H9 (cell line): Measurements from ENCODE around the gene SH3PXD2B. TPM values are rescaled to one million over a fixed set of nuclear protein-coding genes. Genes with fewer than 3 reads are reported as not detected.
A peak's percentile ranks its signal among the peaks of the same experiment; 100 is the strongest.

Source experiments
- DNase-seq: peaks from one replicate; pipeline ENCODE4 v3.0.0-alpha.2; 2017
- H2AFZ ChIP-seq: one replicate; pipeline ENCODE4 v1.6.1; 2013; ENCODE audit warnings: mild to moderate bottlenecking, low read length, control low read depth, moderate library complexity
- H2AK5ac ChIP-seq: 2 replicates; pipeline ENCODE4 v1.6.1; 2013; ENCODE audit warnings: low read length, control low read depth, mixed read lengths; ENCODE audit not compliant: insufficient read length
- H2BK120ac ChIP-seq: one replicate; pipeline ENCODE4 v1.6.1; 2013; ENCODE audit warnings: low read depth, mild to moderate bottlenecking, low read length, control low read depth, inconsistent platforms; ENCODE audit not compliant: poor library complexity, severe bottlenecking
- H2BK12ac ChIP-seq: 2 replicates; pipeline ENCODE4 v1.6.1; 2013; ENCODE audit warnings: low read length, control low read depth, mixed read lengths, low read depth; ENCODE audit not compliant: insufficient read length
- H2BK15ac ChIP-seq: 2 replicates; pipeline ENCODE4 v1.6.1; 2013; ENCODE audit warnings: low read depth, low read length, control low read depth
- H2BK20ac ChIP-seq: one replicate; pipeline ENCODE4 v1.6.1; 2013; ENCODE audit warnings: low read depth, mild to moderate bottlenecking, low read length, control low read depth, inconsistent platforms; ENCODE audit not compliant: poor library complexity, severe bottlenecking
- H2BK5ac ChIP-seq: 2 replicates; pipeline ENCODE4 v1.6.1; 2013; ENCODE audit warnings: low read length, control low read depth, mixed read lengths; ENCODE audit not compliant: insufficient read length
- H3K14ac ChIP-seq: 2 replicates; pipeline ENCODE4 v1.6.1; 2013; ENCODE audit warnings: low read length, control low read depth; ENCODE audit not compliant: insufficient read depth
- H3K18ac ChIP-seq: 2 replicates; pipeline ENCODE4 v1.6.1; 2013; ENCODE audit warnings: low read depth, mild to moderate bottlenecking, mixed read lengths, low read length, control low read depth; ENCODE audit not compliant: insufficient read length
- H3K23ac ChIP-seq: 2 replicates; pipeline ENCODE4 v1.6.1; 2013; ENCODE audit warnings: low read length, control low read depth, mixed read lengths, low read depth; ENCODE audit not compliant: insufficient read length
- H3K23me2 ChIP-seq: 2 replicates; pipeline ENCODE4 v1.6.1; 2013; ENCODE audit warnings: low read depth, mild to moderate bottlenecking, mixed read lengths, low read length, control low read depth; ENCODE audit not compliant: insufficient read length, poor library complexity, severe bottlenecking
- H3K27ac ChIP-seq: 2 replicates; pipeline ENCODE4 v1.5.1; 2013; ENCODE audit warnings: low read length, control low read depth, mixed read lengths, low read depth; ENCODE audit not compliant: insufficient read length
- H3K27me3 ChIP-seq: 2 replicates; pipeline ENCODE4 v1.6.1; 2013; ENCODE audit warnings: low read length, control low read depth, inconsistent platforms; ENCODE audit not compliant: insufficient read depth
- H3K4ac ChIP-seq: 2 replicates; pipeline ENCODE4 v1.6.1; 2013; ENCODE audit warnings: low read depth, mild to moderate bottlenecking, control low read depth, inconsistent platforms, low read length, moderate library complexity
- H3K4me1 ChIP-seq: 2 replicates; pipeline ENCODE4 v1.6.1; 2013; ENCODE audit warnings: low read length, control low read depth, inconsistent platforms; ENCODE audit not compliant: insufficient read depth
- H3K4me2 ChIP-seq: 2 replicates; pipeline ENCODE4 v1.6.1; 2013; ENCODE audit warnings: low read length, control low read depth, mixed read lengths; ENCODE audit not compliant: insufficient read length, insufficient read depth
- H3K56ac ChIP-seq: 2 replicates; pipeline ENCODE4 v1.6.1; 2013; ENCODE audit warnings: low read depth, mild to moderate bottlenecking, mixed read lengths, low read length, control low read depth; ENCODE audit not compliant: insufficient read length
- H3K79me1 ChIP-seq: 2 replicates; pipeline ENCODE4 v1.6.1; 2013; ENCODE audit warnings: low read depth, mild to moderate bottlenecking, moderate library complexity, low read length, control low read depth, inconsistent platforms; ENCODE audit not compliant: insufficient read depth, poor library complexity, severe bottlenecking
- H3K79me2 ChIP-seq: 2 replicates; pipeline ENCODE4 v1.6.1; 2013; ENCODE audit warnings: low read length, control low read depth, inconsistent platforms; ENCODE audit not compliant: insufficient read depth
- H3K9ac ChIP-seq: 2 replicates; pipeline ENCODE4 v1.6.1; 2013; ENCODE audit warnings: low read length, control low read depth, mixed read lengths; ENCODE audit not compliant: insufficient read length; ENCODE audit errors: extremely low read depth
- H3K9me3 ChIP-seq: one replicate; pipeline ENCODE4 v1.6.1; 2013; ENCODE audit warnings: low read depth, low read length, inconsistent platforms; ENCODE audit not compliant: control insufficient read depth
- H3T11ph ChIP-seq: one replicate; pipeline ENCODE4 v1.6.1; 2013; ENCODE audit warnings: mild to moderate bottlenecking, low read length, control low read depth, inconsistent platforms
- H4K20me1 ChIP-seq: one replicate; pipeline ENCODE4 v1.6.1; 2013; ENCODE audit not compliant: control insufficient read depth, insufficient read length, insufficient read depth
- H4K5ac ChIP-seq: 2 replicates; pipeline ENCODE4 v1.6.1; 2013; ENCODE audit warnings: low read depth, mild to moderate bottlenecking, mixed read lengths, low read length, control low read depth; ENCODE audit not compliant: insufficient read length
- H4K8ac ChIP-seq: replicated peaks from 2 replicates; pipeline ENCODE4 v1.6.1; 2013; ENCODE audit warnings: low read length, control low read depth, mixed read lengths, low read depth; ENCODE audit not compliant: insufficient read length
- H4K91ac ChIP-seq: 2 replicates; pipeline ENCODE4 v1.6.1; 2013; ENCODE audit warnings: low read depth, mild to moderate bottlenecking, moderate library complexity, mixed read lengths, low read length, control low read depth; ENCODE audit not compliant: insufficient read length
- H3K27ac Mint-ChIP-seq, 3 experiments: 2 replicates in 2 of 3; 3 replicates in 1 of 3; pipeline ENCODE4 v1.8.0; 2020 to 2021; ENCODE audit warnings: mixed read lengths in 3 of 3, mild to moderate bottlenecking in 1 of 3, moderate library complexity in 1 of 3
- H3K27me3 Mint-ChIP-seq: 2 replicates; pipeline ENCODE4 v1.8.0; 2021; ENCODE audit warnings: low read depth, mild to moderate bottlenecking, moderate library complexity, mixed read lengths
- H3K36me3 Mint-ChIP-seq, 3 experiments: 2 replicates in 2 of 3; 3 replicates in 1 of 3; pipeline ENCODE4 v1.8.0; 2020 to 2021; ENCODE audit warnings: low read depth in 3 of 3, mixed read lengths in 3 of 3; ENCODE audit not compliant: insufficient read depth in 1 of 3
- H3K4me1 Mint-ChIP-seq, 2 experiments: 2 replicates each; pipeline ENCODE4 v1.8.0; 2020; ENCODE audit warnings: mixed read lengths in 2 of 2
- H3K4me3 Mint-ChIP-seq, 2 experiments: 2 replicates in 1 of 2; 3 replicates in 1 of 2; pipeline ENCODE4 v1.8.0; 2020 to 2021; ENCODE audit warnings: mild to moderate bottlenecking in 2 of 2, mixed read lengths in 2 of 2, moderate library complexity in 1 of 2
- H3K9me3 Mint-ChIP-seq, 2 experiments: 2 replicates in 1 of 2; 3 replicates in 1 of 2; pipeline ENCODE4 v1.8.0; 2020; ENCODE audit warnings: mild to moderate bottlenecking in 2 of 2, mixed read lengths in 2 of 2, moderate library complexity in 1 of 2
- CTCF ChIP-seq: fragments of 200-600 bp; sonication (generic); conservative IDR thresholded peaks from 3 replicates; pipeline ENCODE4 v1.8.0; 2021; ENCODE audit warnings: antibody characterized with exemption, mild to moderate bottlenecking
- WGBS: extraction: QIAGEN DNeasy Blood & Tissue Kit; methylation state at CpG from one replicate; pipeline ENCODE4 v1.1.7; 2013; ENCODE audit warnings: missing lambda C conversion rate, low lambda C conversion rate, mixed read lengths; ENCODE audit not compliant: insufficient read length; ENCODE audit errors: extremely low coverage; 5-methylcytosine and 5-hydroxymethylcytosine counted together
- total RNA-seq: library from RNA; stranded (reverse); gene quantifications from 2 replicates; pipeline ENCODE4 v1.2.1, GENCODE V29; 2021

Gene SH3PXD2B
- total RNA-seq, 1 experiment from 2014 or later: 49.0 TPM

- H3K9ac ChIP-seq: no peak overlapping the region
- H3K56ac ChIP-seq: no peak overlapping the region
These were observed 51.0 kb downstream of the SH3PXD2B start for GRCh38 chr5:172403189-172403796.

More at GRCh38 chr5:172403189-172403796, 51.0 kb downstream of the SH3PXD2B start:
- peak overlapping the region; percentile 15 for H4K5ac ChIP-seq
- H3K18ac ChIP-seq: peak overlapping the region; percentile 88
- H3K14ac ChIP-seq: peak overlapping the region; percentile 70; the same call in 1 of the 2 replicates
- no peaks in the 10 kb centered on the region for H3K79me1 ChIP-seq
- Mint-ChIP-seq H3K4me1 (peaks cover 47 to 52% of the 10 kb centered on the region in 2 experiments), H3K9me3 (peaks cover 2 to 4% of the 10 kb centered on the region in 2 experiments; a peak in 3 of 5 replicates), H3K36me3 (peaks cover 46 to 60% (median 48%) of the 10 kb centered on the region in 3 experiments), H3K4me3 (0 out of 5 replicates have a peak overlapping the region, but pooled peaks of 1 of the 2 experiments have one; percentile 9), H3K27me3 (no peaks in the 10 kb centered on the region), H3K27ac (peak overlapping the region; percentile 88 to 97 (median 94))
- H4K91ac ChIP-seq: peak overlapping the region; percentile 94
- no peaks in the 10 kb centered on the region for H3K79me2 ChIP-seq
- H2BK12ac ChIP-seq: peak overlapping the region; percentile 19
- peaks cover 7% of the 10 kb centered on the region; the same call in 1 of the 2 replicates for H3K4me1 ChIP-seq
- no CpG with 5 or more reads among the region's 11 CpGs for WGBS
- peak overlapping the region; percentile 55 for H3T11ph ChIP-seq
- H3K27ac ChIP-seq: peak overlapping the region; percentile 19
- H2BK5ac ChIP-seq: peak overlapping the region; percentile 79
- H2BK120ac ChIP-seq: peak overlapping the region; percentile 90
- H2AFZ ChIP-seq: no peak overlapping the region
- no peaks in the 10 kb centered on the region for H3K27me3 ChIP-seq
- no peak overlapping the region for H3K23ac ChIP-seq
- H3K23me2 ChIP-seq: no peaks in the 10 kb centered on the region
- H4K20me1 ChIP-seq: no peaks in the 10 kb centered on the region
- H4K8ac ChIP-seq: no peak overlapping the region
- H2BK20ac ChIP-seq: no peak overlapping the region
- peak overlapping the region; percentile 43 for H2AK5ac ChIP-seq
- H3K4ac ChIP-seq: peak overlapping the region; percentile 98
- no peak overlapping the region for H2BK15ac ChIP-seq
- no peak overlapping the region for H3K4me2 ChIP-seq
- no peak for TF ChIP-seq CTCF
- no peak for DNase-seq
- no peaks in the 10 kb centered on the region for H3K9me3 ChIP-seq
